Endothelial cell of umbilical vein (primary cell): ENCODE data around the gene CDC5L. TPM values are rescaled to one million over a fixed set of nuclear protein-coding genes. Genes with fewer than 3 reads are reported as not detected.

ENCODE experiments used
- BruUV-seq: library from RNA; stranded (reverse); fragments of 400-500 nt; replicated peaks from 2 replicates; lab custom pipeline; 2021; lab: Mats Ljungman, UMichigan
- CTCF ChIA-PET: fragments of 300-600, 350-600 bp; sonication (Branson Sonifier 250); formaldehyde crosslinking; loops from one replicate; lab custom pipeline; 2021; ENCODE audit warnings: antibody characterized with exemption, inconsistent platforms; lab: Charles Lee
- POLR2A ChIA-PET: fragments of 300-600, 350-600 bp; sonication (Branson Sonifier 250); formaldehyde crosslinking; loops from one replicate; lab custom pipeline; 2021; ENCODE audit warnings: antibody characterized with exemption, inconsistent platforms; lab: Charles Lee
- DNase-seq: peaks from one replicate; pipeline ENCODE4 v3.0.0-alpha.2; 2011; ENCODE audit warnings: low read depth, low spot score
- FAIRE-seq: peaks from 2 replicates; lab custom pipeline; 2011; peaks lifted over from hg19 to GRCh38; lab: Jason Lieb, UNC
- H2AFZ ChIP-seq: 2 replicates; pipeline ENCODE4 v1.6.0; 2012; ENCODE audit warnings: low read depth, low read length, control low read depth, inconsistent platforms
- H3K27ac ChIP-seq: 2 replicates; pipeline ENCODE4 v1.5.1; 2011; ENCODE audit warnings: low read depth, mild to moderate bottlenecking, control low read depth, low read length, moderate library complexity; ENCODE audit not compliant: insufficient read depth
- H3K27me3 ChIP-seq, 2 experiments: 2 replicates each; pipeline versions ENCODE4 v1.6.0 to v1.6.1; 2011; ENCODE audit warnings: low read length in 2 of 2, mixed read lengths in 1 of 2; ENCODE audit not compliant: control insufficient read depth in 2 of 2, insufficient read depth in 2 of 2
- H3K36me3 ChIP-seq, 2 experiments: 2 replicates in 1 of 2; 3 replicates in 1 of 2; pipeline ENCODE4 v1.5.1; 2011; ENCODE audit warnings: low read length in 2 of 2, mild to moderate bottlenecking in 1 of 2, moderate library complexity in 1 of 2; ENCODE audit not compliant: control insufficient read depth in 2 of 2, insufficient read depth in 2 of 2; ENCODE audit errors: extremely low read depth in 1 of 2
- H3K4me1 ChIP-seq: 3 replicates; pipeline ENCODE4 v1.5.1; 2011; ENCODE audit warnings: mild to moderate bottlenecking, low read length; ENCODE audit not compliant: control insufficient read depth, insufficient read depth; ENCODE audit errors: extremely low read depth
- H3K4me2 ChIP-seq: 2 replicates; pipeline ENCODE4 v1.6.1; 2011; ENCODE audit warnings: low read length, control low read depth, mixed read lengths; ENCODE audit not compliant: insufficient read depth
- H3K4me3 ChIP-seq, 3 experiments: fragments of 200-600 bp in 1 of 3; sonication (generic), shearing (Covaris generic) in 1 of 3; replicated peaks in 1 of 3; 2 replicates each; pipeline ENCODE4 v1.5.1; 2011 to 2016; ENCODE audit warnings: control low read depth in 3 of 3, low read length in 3 of 3, mild to moderate bottlenecking in 2 of 3, inconsistent platforms in 1 of 3, low read depth in 1 of 3, moderate library complexity in 1 of 3; ENCODE audit not compliant: insufficient read depth in 1 of 3
- H3K79me2 ChIP-seq: 2 replicates; pipeline ENCODE4 v1.6.0; 2012; ENCODE audit warnings: low read length, inconsistent platforms; ENCODE audit not compliant: control insufficient read depth, insufficient read depth
- H3K9ac ChIP-seq: replicated peaks from 2 replicates; pipeline ENCODE3; 2011; ENCODE audit warnings: low read length, control low read depth; ENCODE audit not compliant: insufficient read depth; ENCODE audit errors: extremely low read depth
- H3K9me1 ChIP-seq: replicated peaks from 3 replicates; pipeline ENCODE4 v1.6.0; 2011; ENCODE audit warnings: mild to moderate bottlenecking, low read length; ENCODE audit not compliant: control insufficient read depth, insufficient read depth; ENCODE audit errors: extremely low read depth
- H3K9me3 ChIP-seq: replicated peaks from 2 replicates; pipeline ENCODE4 v1.5.1; 2012; ENCODE audit warnings: low read length, inconsistent platforms; ENCODE audit not compliant: control insufficient read depth, insufficient read depth
- H4K20me1 ChIP-seq: replicated peaks from 2 replicates; pipeline ENCODE3; 2011; ENCODE audit warnings: mild to moderate bottlenecking, low read length; ENCODE audit not compliant: control insufficient read depth, insufficient read depth; ENCODE audit errors: extremely low read depth
- CTCF ChIP-seq, 2 donors: IDR thresholded peaks; 1 replicate in 1 of 2; 2 replicates in 1 of 2; pipeline ENCODE4 v1.5.1; 2011; ENCODE audit warnings: low read length in 2 of 2, mild to moderate bottlenecking in 2 of 2, moderate library complexity in 2 of 2, control low read depth in 1 of 2, inconsistent platforms in 1 of 2, low read depth in 1 of 2; ENCODE audit not compliant: insufficient read depth in 1 of 2; ENCODE audit errors: extremely low read depth in 1 of 2
- EZH2 ChIP-seq: IDR thresholded peaks from 2 replicates; pipeline ENCODE4 v1.6.1; 2012; ENCODE audit warnings: borderline replicate concordance, low read depth, mild to moderate bottlenecking, moderate library complexity, low read length, inconsistent platforms; ENCODE audit not compliant: severe bottlenecking
- FOS ChIP-seq: IDR thresholded peaks from 2 replicates; pipeline ENCODE4 v1.6.1; 2011; ENCODE audit warnings: mild to moderate bottlenecking, low read length, moderate library complexity, borderline replicate concordance; ENCODE audit not compliant: insufficient read depth
- GATA2 ChIP-seq: IDR thresholded peaks from 2 replicates; pipeline ENCODE4 v1.7.0; 2011; ENCODE audit warnings: low read depth, mild to moderate bottlenecking, moderate library complexity, mixed read lengths, low read length; ENCODE audit not compliant: insufficient read length, insufficient read depth
- JUN ChIP-seq: IDR thresholded peaks from 2 replicates; pipeline ENCODE4 v1.6.1; 2011; ENCODE audit warnings: borderline replicate concordance, low read depth; ENCODE audit not compliant: insufficient read length, insufficient read depth
- MAX ChIP-seq: IDR thresholded peaks from 2 replicates; pipeline ENCODE4 v1.6.1; 2011; ENCODE audit not compliant: insufficient read depth, insufficient read length
- MYC ChIP-seq: IDR thresholded peaks from one replicate; pipeline ENCODE4 v1.6.1; 2011; ENCODE audit warnings: mild to moderate bottlenecking, low read depth, low read length
- POLR2A ChIP-seq: IDR thresholded peaks from 2 replicates; pipeline ENCODE4 v1.6.1; 2012; ENCODE audit warnings: low read depth, mild to moderate bottlenecking, control low read depth, low read length
- POLR2AphosphoS5 ChIP-seq: IDR thresholded peaks from 2 replicates; pipeline ENCODE4 v1.6.1; 2012; ENCODE audit warnings: low read depth, mild to moderate bottlenecking, control low read depth, low read length, moderate library complexity; ENCODE audit not compliant: insufficient read depth
- dilution Hi-C: fragments of 300-500 bp; cut with MboI; formaldehyde crosslinking; loops from one replicate; pipeline ENCODE4 v1.15.0; 2019; ENCODE audit warnings: low sequenced_read_pairs; ENCODE audit not compliant: extremely low pct_ligation_motif_present
- intact Hi-C: fragments of 100-400 bp; cut with micrococcal nuclease; formaldehyde crosslinking; loops from one replicate; pipeline ENCODE4 v1.10.0; 2022
- polyA plus RNA-seq, 4 experiments: library from polyadenylated mRNA; depleted of rRNA in 3 of 4; stranded (reverse) in 3 of 4; unstranded in 1 of 4; fragments of >200 nt; gene quantifications; 2 replicates each; pipeline versions ENCODE4 v1.2.1 to v1.2.3, GENCODE V29; 2011 to 2012; ENCODE audit warnings: missing spikeins in 1 of 4
- total RNA-seq: library from RNA; stranded (reverse); gene quantifications from 2 replicates; pipeline ENCODE4 v1.2.3, GENCODE V29; 2021

Gene CDC5L
- total and polyA plus RNA-seq, 2 donors (not counting 3 experiments of a cell fraction or from before 2014, with no cell fraction given) = 6.9 to 24.6 TPM

GRCh38 chr6:44341095-44341890 is 46.2 kb upstream of the CDC5L start:
- intact Hi-C loops (no loop called here), dilution Hi-C loops (no loop called here)
- Histone ChIP-seq H3K4me1 (no peaks in the 10 kb centered on the region), H3K36me3 (no peaks in the 10 kb centered on the region), H3K9me1 (no peaks in the 10 kb centered on the region), H3K4me2 (no peak overlapping the region), H3K27ac (no peak overlapping the region), H3K9ac (no peak overlapping the region), H3K27me3 (peaks cover 36 to 54% of the 10 kb centered on the region in 2 experiments), H2AFZ (no peak overlapping the region), H4K20me1 (no peaks in the 10 kb centered on the region), H3K4me3 (no peak overlapping the region), H3K9me3 (no peaks in the 10 kb centered on the region), H3K79me2 (no peaks in the 10 kb centered on the region)
- no TSS peak for BruUV-seq
- no peak for DNase-seq
- no peak for FAIRE-seq
- ChIA-PET POLR2A (no interaction called here), CTCF (interaction anchor here (1.0 to 3.2 kb wide), 3 partner anchors 9 to 73 kb away, joined by 4 to 21 read pairs (median 4); partner anchors contain the start of gene AARS2)
- TF ChIP-seq POLR2A = no peak
- TF ChIP-seq JUN = no peak
- no peak for TF ChIP-seq MAX
- no peak for TF ChIP-seq POLR2AphosphoS5

DNA sequence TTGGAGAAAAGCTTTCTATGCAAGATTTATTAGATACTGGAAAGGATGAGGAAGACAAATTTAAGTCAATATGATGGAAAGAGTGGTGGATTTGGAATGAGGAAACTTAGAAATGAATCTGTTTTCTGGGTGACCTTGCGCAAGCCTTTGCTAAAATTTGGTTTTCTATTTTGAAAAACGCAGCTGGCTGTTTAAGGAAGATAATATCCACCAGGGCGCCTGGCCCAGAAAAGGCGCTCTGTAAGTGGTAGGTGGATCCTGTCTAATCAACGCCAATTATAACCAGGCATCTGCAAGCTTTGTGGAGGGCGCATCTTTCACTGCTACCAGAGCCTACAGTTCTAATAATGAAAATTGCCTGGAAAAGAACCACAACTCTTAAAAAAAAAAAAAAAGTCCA is 45.5 kb upstream of the CDC5L start:
- dilution Hi-C loops = no loop called here
- POLR2A ChIA-PET = no interaction called here

More for the DNA sequence above, 45.5 kb upstream of the CDC5L start:
- Histone ChIP-seq H3K4me1 (no peaks in the 10 kb centered on the region), H3K9me1 (no peaks in the 10 kb centered on the region), H3K4me2 (no peak overlapping the region), H3K79me2 (no peaks in the 10 kb centered on the region), H3K36me3 (no peaks in the 10 kb centered on the region), H3K27ac (no peak overlapping the region), H3K9me3 (no peaks in the 10 kb centered on the region), H2AFZ (no peak overlapping the region), H3K9ac (no peak overlapping the region), H3K27me3 (peaks cover 35 to 49% of the 10 kb centered on the region in 2 experiments), H4K20me1 (no peaks in the 10 kb centered on the region), H3K4me3 (no peak overlapping the region)
- TF ChIP-seq MYC (no peak), POLR2AphosphoS5 (no peak), JUN (no peak), EZH2 (no peak), CTCF (IDR thresholded peaks at IDR 0.05; ENCODE audit: extremely low read depth in 1 of 2, insufficient read depth in 1 of 2, low read depth in 1 of 2, low read length in 2 of 2) (no peak), GATA2 (no peak), FOS (no peak), MAX (no peak), POLR2A (no peak)
- DNase-seq (no peak), FAIRE-seq (no peak)
- CTCF ChIA-PET = interaction anchor here (0.6 to 3.2 kb wide), 4 partner anchors 9 to 121 kb away, joined by 3 to 21 read pairs (median 4); partner anchors contain the start of gene AARS2
- intact Hi-C loops = no loop called here
- BruUV-seq = no TSS peak
